Nephron progenitor cell (in vitro differentiated cells): ENCODE results near the gene MTHFD1L.

Source experiments
- DNase-seq: peaks from one replicate; pipeline ENCODE4 v3.0.0; 2021
- H3K27ac Mint-ChIP-seq: 2 replicates; pipeline ENCODE4 v1.8.0; 2021; ENCODE audit warnings: mild to moderate bottlenecking, moderate library complexity, mixed read lengths
- H3K27me3 Mint-ChIP-seq: 2 replicates; pipeline ENCODE4 v1.8.0; 2021; ENCODE audit warnings: mild to moderate bottlenecking, low read depth, mixed read lengths; ENCODE audit not compliant: poor library complexity
- H3K36me3 Mint-ChIP-seq: 2 replicates; pipeline ENCODE4 v1.8.0; 2021; ENCODE audit warnings: low read depth, mixed read lengths
- H3K4me1 Mint-ChIP-seq: 2 replicates; pipeline ENCODE4 v1.8.0; 2021; ENCODE audit warnings: mixed read lengths
- H3K4me3 Mint-ChIP-seq: 2 replicates; pipeline ENCODE4 v1.8.0; 2021; ENCODE audit warnings: mild to moderate bottlenecking, moderate library complexity, mixed read lengths
- H3K9me3 Mint-ChIP-seq: 2 replicates; pipeline ENCODE4 v1.8.0; 2021; ENCODE audit warnings: mild to moderate bottlenecking, moderate library complexity, mixed read lengths
- TF ChIP-seq, protein P1 (sequence below): fragments of 200-600 bp; sonication (generic); IDR thresholded peaks from 2 replicates; pipeline ENCODE4 v1.5.0; 2021; ENCODE audit warnings: antibody characterized with exemption

MTHFD1L gene

DNA sequence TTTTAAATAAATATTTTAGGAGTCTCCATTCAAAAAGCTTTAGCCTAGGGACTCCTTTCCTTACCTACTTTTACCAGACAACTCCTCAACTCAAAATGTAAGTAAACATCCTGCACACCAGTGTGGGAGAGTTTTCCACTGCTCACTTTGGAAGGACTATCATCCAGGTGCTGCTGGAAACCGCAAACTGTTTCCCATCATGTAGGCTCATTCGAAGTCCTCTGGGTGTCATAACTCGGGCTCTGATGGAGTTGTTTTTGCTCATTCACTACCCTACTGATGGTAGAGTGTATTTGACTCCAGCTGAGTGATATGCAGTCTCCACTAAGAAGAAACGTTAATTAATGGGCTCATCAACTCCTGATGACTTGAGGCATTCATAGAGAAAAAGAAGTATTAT lies 237.8 kb downstream of the MTHFD1L start:
- H3K27ac Mint-ChIP-seq: peak overlapping the region; percentile 68
- no peak for DNase-seq
- peaks cover 40% of the 10 kb centered on the region for H3K4me1 Mint-ChIP-seq
- peaks cover 8% of the 10 kb centered on the region for H3K9me3 Mint-ChIP-seq
- H3K4me3 Mint-ChIP-seq: no peak overlapping the region
- H3K27me3 Mint-ChIP-seq: no peaks in the 10 kb centered on the region
- H3K36me3 Mint-ChIP-seq: peaks cover 29% of the 10 kb centered on the region
- TF ChIP-seq, protein P1, sequence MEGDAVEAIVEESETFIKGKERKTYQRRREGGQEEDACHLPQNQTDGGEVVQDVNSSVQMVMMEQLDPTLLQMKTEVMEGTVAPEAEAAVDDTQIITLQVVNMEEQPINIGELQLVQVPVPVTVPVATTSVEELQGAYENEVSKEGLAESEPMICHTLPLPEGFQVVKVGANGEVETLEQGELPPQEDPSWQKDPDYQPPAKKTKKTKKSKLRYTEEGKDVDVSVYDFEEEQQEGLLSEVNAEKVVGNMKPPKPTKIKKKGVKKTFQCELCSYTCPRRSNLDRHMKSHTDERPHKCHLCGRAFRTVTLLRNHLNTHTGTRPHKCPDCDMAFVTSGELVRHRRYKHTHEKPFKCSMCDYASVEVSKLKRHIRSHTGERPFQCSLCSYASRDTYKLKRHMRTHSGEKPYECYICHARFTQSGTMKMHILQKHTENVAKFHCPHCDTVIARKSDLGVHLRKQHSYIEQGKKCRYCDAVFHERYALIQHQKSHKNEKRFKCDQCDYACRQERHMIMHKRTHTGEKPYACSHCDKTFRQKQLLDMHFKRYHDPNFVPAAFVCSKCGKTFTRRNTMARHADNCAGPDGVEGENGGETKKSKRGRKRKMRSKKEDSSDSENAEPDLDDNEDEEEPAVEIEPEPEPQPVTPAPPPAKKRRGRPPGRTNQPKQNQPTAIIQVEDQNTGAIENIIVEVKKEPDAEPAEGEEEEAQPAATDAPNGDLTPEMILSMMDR: no peak

DNA sequence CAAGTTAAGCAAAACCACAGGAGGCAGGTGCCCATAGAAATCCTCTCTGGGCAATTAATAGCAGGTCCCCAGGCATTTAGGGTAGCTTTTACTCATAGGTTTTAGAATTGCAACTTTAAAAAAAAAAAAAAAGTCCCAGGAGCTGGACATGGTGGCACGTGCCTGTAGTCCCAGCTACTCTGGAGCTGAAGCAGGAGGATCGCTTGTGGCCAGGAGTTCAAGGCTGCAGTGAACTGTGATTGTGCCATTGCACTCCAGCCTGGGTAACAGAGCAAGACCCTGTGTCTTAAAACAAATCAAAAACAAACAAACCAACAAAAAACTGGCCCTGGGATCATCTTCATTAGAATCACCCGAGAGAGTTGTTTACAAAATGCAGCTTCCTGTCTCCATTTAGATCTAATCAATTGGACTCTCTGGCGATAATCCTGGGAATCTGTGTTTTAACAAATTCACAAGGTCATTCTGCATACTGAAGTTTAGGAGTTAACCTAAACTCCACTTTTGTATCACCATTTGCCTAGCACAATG lies 242.5 kb downstream of the MTHFD1L start:
- peaks cover 8% of the 10 kb centered on the region for H3K36me3 Mint-ChIP-seq
- no peak for DNase-seq
- H3K9me3 Mint-ChIP-seq: no peaks in the 10 kb centered on the region
- TF ChIP-seq, protein P1: no peak
- H3K27me3 Mint-ChIP-seq: no peaks in the 10 kb centered on the region
- H3K27ac Mint-ChIP-seq: no peak overlapping the region
- no peak overlapping the region for H3K4me3 Mint-ChIP-seq
- peaks cover 43% of the 10 kb centered on the region for H3K4me1 Mint-ChIP-seq

DNA sequence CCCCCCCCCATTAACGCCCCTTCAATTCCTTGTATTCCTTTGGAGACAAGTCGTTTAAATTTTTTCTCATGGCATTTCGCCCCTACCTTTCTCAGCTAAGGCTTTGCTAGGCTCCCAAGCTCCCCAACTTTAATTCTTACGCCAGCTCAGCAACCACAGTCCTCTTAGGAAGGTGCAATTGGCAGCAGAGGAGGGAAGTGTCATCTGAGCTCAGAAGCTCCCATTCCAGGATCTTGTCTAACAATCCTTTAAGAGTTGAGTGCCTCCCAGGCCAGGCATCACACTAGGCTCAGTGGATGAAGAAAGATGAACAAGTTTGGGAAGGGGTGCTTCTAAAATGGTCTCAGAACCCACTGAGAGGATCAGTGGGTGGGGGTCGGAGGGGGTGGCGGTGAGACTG lies 243.0 kb downstream of the MTHFD1L start:
- Mint-ChIP-seq H3K4me1 (peaks cover 37% of the 10 kb centered on the region), H3K4me3 (no peak overlapping the region), H3K36me3 (peaks cover 4% of the 10 kb centered on the region), H3K9me3 (no peaks in the 10 kb centered on the region), H3K27me3 (no peaks in the 10 kb centered on the region), H3K27ac (no peak overlapping the region)
- TF ChIP-seq, protein P1: no peak
- no peak for DNase-seq

DNA sequence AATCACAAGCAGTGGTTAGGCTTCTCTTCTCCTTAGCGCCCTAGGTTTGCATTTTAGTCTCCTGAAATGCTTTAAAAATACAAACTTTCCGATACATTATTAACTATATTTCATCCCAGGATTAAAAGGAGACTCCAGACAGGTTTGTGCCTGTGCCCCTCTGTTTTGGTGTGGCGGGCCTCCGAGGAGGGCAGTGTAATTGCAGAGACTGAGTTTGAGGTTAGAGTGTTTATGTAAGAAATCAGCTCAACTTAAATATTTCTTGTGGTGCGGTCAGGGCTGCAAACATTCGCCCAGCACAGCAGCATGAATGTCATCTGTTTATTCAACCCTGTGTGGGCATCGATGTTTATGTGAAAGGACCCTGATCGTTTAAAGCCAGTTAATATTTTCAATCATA lies 243.9 kb downstream of the MTHFD1L start:
- Mint-ChIP-seq H3K36me3 (no peaks in the 10 kb centered on the region), H3K4me3 (no peak overlapping the region), H3K27ac (peak overlapping the region; percentile 40), H3K4me1 (peaks cover 34% of the 10 kb centered on the region), H3K9me3 (no peaks in the 10 kb centered on the region), H3K27me3 (no peaks in the 10 kb centered on the region)
- DNase-seq: no peak
- TF ChIP-seq, protein P1: no peak

DNA sequence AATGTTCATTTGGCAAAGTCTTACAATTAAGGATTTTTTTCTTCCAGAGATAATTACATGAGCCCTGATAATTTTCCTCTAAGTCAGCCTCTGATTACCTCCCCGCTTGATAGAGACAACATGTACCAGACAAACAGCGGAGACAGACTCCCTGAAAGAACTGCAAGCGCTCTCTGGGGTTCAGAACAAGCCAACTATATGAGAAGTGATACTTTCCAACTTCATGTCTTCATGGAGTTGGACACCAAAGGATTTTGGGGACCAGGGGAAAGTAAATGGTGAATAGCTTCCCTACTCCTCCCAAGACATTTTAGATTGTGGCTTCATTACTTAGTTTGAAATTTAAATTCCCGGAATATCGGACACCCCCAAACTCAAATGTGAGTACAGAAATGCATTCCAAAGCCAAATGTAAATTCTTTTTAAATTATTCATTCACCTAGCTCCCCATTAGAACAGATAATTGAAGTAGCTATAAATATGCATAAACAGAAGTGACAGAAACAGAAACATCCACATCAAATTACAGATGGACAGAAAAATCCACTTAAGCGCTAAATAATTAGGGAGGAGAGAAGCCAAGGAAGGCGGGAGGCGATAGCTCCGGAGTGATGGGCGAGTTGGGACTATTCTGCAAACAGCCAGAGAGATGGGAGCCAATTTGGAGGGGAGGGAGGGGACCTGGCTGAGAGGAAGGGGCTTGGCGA lies 244.5 kb downstream of the MTHFD1L start:
- TF ChIP-seq, protein P1: no peak
- Mint-ChIP-seq H3K4me3 (no peak overlapping the region), H3K36me3 (no peaks in the 10 kb centered on the region), H3K27ac (peak overlapping the region; percentile 45), H3K4me1 (peaks cover 34% of the 10 kb centered on the region), H3K27me3 (no peaks in the 10 kb centered on the region), H3K9me3 (no peaks in the 10 kb centered on the region)
- no peak for DNase-seq

DNA sequence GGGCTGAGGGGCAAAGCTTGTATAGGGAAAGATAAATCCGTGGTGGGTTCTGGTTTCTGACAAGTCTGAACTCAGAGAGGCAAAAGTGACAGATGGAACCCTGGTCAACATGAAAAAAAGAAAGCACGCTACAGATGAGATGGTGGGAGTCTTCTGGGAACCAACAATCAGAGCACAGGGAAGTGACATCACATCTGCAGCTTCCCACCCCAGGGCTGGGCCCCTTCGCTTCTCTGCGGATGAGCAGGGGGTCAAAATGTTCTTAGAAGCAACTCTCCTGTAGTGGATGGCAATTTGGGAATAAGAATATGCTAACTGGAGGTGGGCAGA lies 245.0 kb downstream of the MTHFD1L start:
- TF ChIP-seq, protein P1: no peak
- DNase-seq: no peak
- no peak overlapping the region for H3K4me3 Mint-ChIP-seq
- no peaks in the 10 kb centered on the region for H3K36me3 Mint-ChIP-seq
- H3K9me3 Mint-ChIP-seq: no peaks in the 10 kb centered on the region
- H3K4me1 Mint-ChIP-seq: peaks cover 34% of the 10 kb centered on the region
- no peaks in the 10 kb centered on the region for H3K27me3 Mint-ChIP-seq
- H3K27ac Mint-ChIP-seq: peak overlapping the region; percentile 45
